NT2/D1 (cell line): ENCODE results near the gene GDAP2.

Experiments
- SUZ12 ChIP-seq: IDR thresholded peaks from 2 replicates; pipeline ENCODE4 v1.6.1; 2011; ENCODE audit not compliant: insufficient read length, insufficient read depth; ENCODE audit errors: extremely low read depth
- YY1 ChIP-seq: IDR thresholded peaks from 2 replicates; pipeline ENCODE4 v1.6.1; 2011; ENCODE audit not compliant: insufficient read length, insufficient read depth
- ZNF274 ChIP-seq: IDR thresholded peaks from 2 replicates; pipeline ENCODE4 v1.6.1; 2011; ENCODE audit warnings: mild to moderate bottlenecking, low read depth, low read length

GRCh38 chr1:117879284-117879683, 50.1 kb downstream of the GDAP2 start:
- TF ChIP-seq YY1 (no peak), ZNF274 (no peak), SUZ12 (no peak)
